Glutamatergic neuron (in vitro differentiated cells): ENCODE results near the gene ADAM33. TPM values are rescaled to one million over a fixed set of nuclear protein-coding genes. Genes with fewer than 3 reads are reported as not detected.

ENCODE experiments used
- DNase-seq: peaks from one replicate; pipeline ENCODE4 v3.0.0; 2022
- H3K27ac Mint-ChIP-seq: one replicate; pipeline ENCODE4 v1.8.0; 2020; ENCODE audit warnings: mild to moderate bottlenecking, mixed read lengths, inconsistent platforms; ENCODE audit not compliant: unreplicated experiment
- H3K27me3 Mint-ChIP-seq: one replicate; pipeline ENCODE4 v1.8.0; 2020; ENCODE audit warnings: mild to moderate bottlenecking, moderate library complexity, mixed read lengths, inconsistent platforms; ENCODE audit not compliant: unreplicated experiment
- H3K36me3 Mint-ChIP-seq: one replicate; pipeline ENCODE4 v1.8.0; 2020; ENCODE audit warnings: mild to moderate bottlenecking, mixed read lengths, inconsistent platforms; ENCODE audit not compliant: unreplicated experiment
- H3K4me1 Mint-ChIP-seq: one replicate; pipeline ENCODE4 v1.8.0; 2020; ENCODE audit warnings: mild to moderate bottlenecking, low read depth, mixed read lengths, inconsistent platforms; ENCODE audit not compliant: unreplicated experiment
- H3K4me3 Mint-ChIP-seq: one replicate; pipeline ENCODE4 v1.8.0; 2020; ENCODE audit warnings: mild to moderate bottlenecking, mixed read lengths, inconsistent platforms; ENCODE audit not compliant: unreplicated experiment
- H3K9me3 Mint-ChIP-seq: one replicate; pipeline ENCODE4 v1.8.0; 2020; ENCODE audit warnings: mild to moderate bottlenecking, moderate library complexity, mixed read lengths, inconsistent platforms; ENCODE audit not compliant: unreplicated experiment
- CTCF ChIP-seq: fragments of 200-600 bp; sonication (generic); IDR thresholded peaks from one replicate; pipeline ENCODE4 v1.5.0; 2021; ENCODE audit not compliant: partially characterized antibody, unreplicated experiment
- total RNA-seq: library from RNA; stranded (reverse); fragmentation: NEBNext Ultra II Directional; extraction: Animal tissue kit (Norgen Biotek cat#: 25700); gene quantifications from one replicate; pipeline ENCODE4 v1.2.1, GENCODE V29; 2021; ENCODE audit not compliant: unreplicated experiment

ADAM33 gene
- total RNA-seq, 1 donor from 2014 or later = 0.27 TPM

GRCh38 chr20:3687655-3688054 is 5.8 kb upstream of the ADAM33 start:
- no peak overlapping the region for H3K4me3 Mint-ChIP-seq
- H3K4me1 Mint-ChIP-seq = peaks cover 2% of the 10 kb centered on the region
- peaks cover 10% of the 10 kb centered on the region for H3K27me3 Mint-ChIP-seq
- H3K27ac Mint-ChIP-seq = no peak overlapping the region
- H3K36me3 Mint-ChIP-seq = no peaks in the 10 kb centered on the region
- H3K9me3 Mint-ChIP-seq = peaks cover 5% of the 10 kb centered on the region
- DNase-seq = no peak
- TF ChIP-seq CTCF = no peak

GRCh38 chr20:3686867-3687321 is 5.1 kb upstream of the ADAM33 start:
- H3K4me1 Mint-ChIP-seq = peaks cover 2% of the 10 kb centered on the region
- no peak overlapping the region for H3K4me3 Mint-ChIP-seq
- no peak for DNase-seq
- H3K36me3 Mint-ChIP-seq = no peaks in the 10 kb centered on the region
- H3K27ac Mint-ChIP-seq = no peak overlapping the region
- H3K27me3 Mint-ChIP-seq = peaks cover 13% of the 10 kb centered on the region
- H3K9me3 Mint-ChIP-seq = peaks cover 7% of the 10 kb centered on the region
- TF ChIP-seq CTCF = no peak

GRCh38 chr20:3686421-3686820 is 4.6 kb upstream of the ADAM33 start:
- no peak for TF ChIP-seq CTCF
- H3K4me1 Mint-ChIP-seq = peaks cover 2% of the 10 kb centered on the region
- H3K27me3 Mint-ChIP-seq = peaks cover 13% of the 10 kb centered on the region
- DNase-seq = no peak
- no peak overlapping the region for H3K27ac Mint-ChIP-seq
- no peak overlapping the region for H3K4me3 Mint-ChIP-seq
- peaks cover 7% of the 10 kb centered on the region for H3K9me3 Mint-ChIP-seq
- no peaks in the 10 kb centered on the region for H3K36me3 Mint-ChIP-seq

- no peak for DNase-seq
- Mint-ChIP-seq H3K4me3 (no peak overlapping the region), H3K4me1 (peaks cover 2% of the 10 kb centered on the region), H3K27ac (no peak overlapping the region), H3K27me3 (peaks cover 14% of the 10 kb centered on the region), H3K36me3 (no peaks in the 10 kb centered on the region), H3K9me3 (peaks cover 7% of the 10 kb centered on the region)
- no peak for TF ChIP-seq CTCF
Measured at GRCh38 chr20:3685341-3685740, 3.5 kb upstream of the ADAM33 start.

- H3K27me3 Mint-ChIP-seq = peaks cover 19% of the 10 kb centered on the region
Measured at GRCh38 chr20:3681352-3681930, 369 bp downstream of the ADAM33 start.

More at GRCh38 chr20:3681352-3681930, 369 bp downstream of the ADAM33 start:
- Mint-ChIP-seq H3K4me3 (peak overlapping the region; percentile 61), H3K4me1 (peaks cover 5% of the 10 kb centered on the region), H3K36me3 (no peaks in the 10 kb centered on the region), H3K27ac (no peak overlapping the region), H3K9me3 (peaks cover 8% of the 10 kb centered on the region)
- no peak for DNase-seq
- no peak for TF ChIP-seq CTCF
